Activated B cell treated with CpG ODN at 0.5 μM for 24 hours (primary cell): Measurements from ENCODE around the gene SMAD9. TPM values are rescaled to one million over a fixed set of nuclear protein-coding genes. Genes with fewer than 3 reads are reported as not detected.

Experiments
- ATAC-seq: fragments of 200-7000 bp; cut with Tn5 transposase; one replicate; pipeline ENCODE4 v1.10.0; 2021; ENCODE audit warnings: low read depth, mild to moderate bottlenecking, moderate library complexity
- CTCF ChIA-PET: fragments of 350-600 bp; sonication (Branson Sonifier 250); formaldehyde crosslinking; loops from one replicate; lab custom pipeline; 2021; ENCODE audit warnings: antibody characterized with exemption; lab: Charles Lee
- POLR2A ChIA-PET: fragments of 350-600 bp; sonication (Branson Sonifier 250); formaldehyde crosslinking; loops from one replicate; lab custom pipeline; 2021; ENCODE audit warnings: antibody characterized with exemption; lab: Charles Lee
- DNase-seq: peaks from one replicate; pipeline ENCODE4 v3.0.0; 2022
- H3K27ac Mint-ChIP-seq: one replicate; pipeline ENCODE4 v1.8.0; 2020; ENCODE audit warnings: mixed read lengths
- H3K27me3 Mint-ChIP-seq: one replicate; pipeline ENCODE4 v1.8.0; 2021; ENCODE audit warnings: mixed read lengths
- H3K36me3 Mint-ChIP-seq: one replicate; pipeline ENCODE4 v1.8.0; 2021; ENCODE audit warnings: low read depth, mixed read lengths
- H3K4me1 Mint-ChIP-seq: one replicate; pipeline ENCODE4 v1.8.0; 2021; ENCODE audit warnings: mixed read lengths
- H3K4me3 Mint-ChIP-seq: one replicate; pipeline ENCODE4 v1.8.0; 2020; ENCODE audit warnings: mild to moderate bottlenecking, mixed read lengths
- H3K9me3 Mint-ChIP-seq: one replicate; pipeline ENCODE4 v1.8.0; 2020; ENCODE audit warnings: mixed read lengths
- CTCF ChIP-seq: fragments of 200-600 bp; IDR thresholded peaks from one replicate; pipeline ENCODE4 v1.8.0; 2022; ENCODE audit warnings: antibody characterized with exemption, mild to moderate bottlenecking
- intact Hi-C: fragments of 100-400 bp; cut with micrococcal nuclease; formaldehyde crosslinking; loops from one replicate; pipeline ENCODE4 v1.15.1; 2024
- total RNA-seq: library from RNA; stranded (reverse); gene quantifications from 2 replicates; pipeline ENCODE4 v1.2.3, GENCODE V29; 2022

The SMAD9 gene
- total RNA-seq, 1 donor from 2014 or later: not detected

- ATAC-seq: no peak
- no peak for DNase-seq
- Mint-ChIP-seq H3K36me3 (no peaks in the 10 kb centered on the region), H3K27ac (no peak overlapping the region), H3K27me3 (peaks cover 44% of the 10 kb centered on the region), H3K4me1 (peaks cover 12% of the 10 kb centered on the region), H3K9me3 (no peaks in the 10 kb centered on the region), H3K4me3 (no peak overlapping the region)
- no peak for TF ChIP-seq CTCF
- POLR2A ChIA-PET: no interaction called here
- CTCF ChIA-PET: no interaction called here
- intact Hi-C loops: no loop called here
Observed at GRCh38 chr13:36921631-36922301, 1.7 kb upstream of the SMAD9 start.

GRCh38 chr13:36920616-36921185 lies 663 bp upstream of the SMAD9 start:
- Mint-ChIP-seq H3K27ac (no peak overlapping the region), H3K4me3 (peak overlapping the region; percentile 74), H3K27me3 (peaks cover 51% of the 10 kb centered on the region), H3K36me3 (no peaks in the 10 kb centered on the region), H3K9me3 (no peaks in the 10 kb centered on the region), H3K4me1 (peaks cover 12% of the 10 kb centered on the region)
- ATAC-seq (no peak), DNase-seq (no peak)
- ChIA-PET CTCF (no interaction called here), POLR2A (no interaction called here)
- intact Hi-C loops: no loop called here
- no peak for TF ChIP-seq CTCF

- CTCF ChIA-PET: no interaction called here
- Mint-ChIP-seq H3K27me3 (peaks cover 55% of the 10 kb centered on the region), H3K36me3 (no peaks in the 10 kb centered on the region), H3K4me1 (peaks cover 12% of the 10 kb centered on the region), H3K9me3 (no peaks in the 10 kb centered on the region), H3K4me3 (peak overlapping the region; percentile 15), H3K27ac (no peak overlapping the region)
- intact Hi-C loops: loop anchor here (5.0 kb wide), 1 partner anchor 487 kb away; the partner anchor contains the start of gene CCNA1
- no peak for DNase-seq
- TF ChIP-seq CTCF: no peak
- ATAC-seq: no peak
- POLR2A ChIA-PET: no interaction called here
Observed at GRCh38 chr13:36919171-36919832, 736 bp downstream of the SMAD9 start.

- H3K27me3 Mint-ChIP-seq: peaks cover 55% of the 10 kb centered on the region
- ChIA-PET POLR2A (no interaction called here), CTCF (no interaction called here)
- no peak overlapping the region for H3K27ac Mint-ChIP-seq
- intact Hi-C loops: loop anchor here (5.0 kb wide), 1 partner anchor 486 kb away; the partner anchor contains the start of gene CCNA1
- DNase-seq (no peak), ATAC-seq (no peak)
- no peaks in the 10 kb centered on the region for H3K9me3 Mint-ChIP-seq
- peak overlapping the region; percentile 15 for H3K4me3 Mint-ChIP-seq
- H3K4me1 Mint-ChIP-seq: peaks cover 12% of the 10 kb centered on the region
- H3K36me3 Mint-ChIP-seq: no peaks in the 10 kb centered on the region
- no peak for TF ChIP-seq CTCF
Observed at GRCh38 chr13:36918246-36919131, 1.5 kb downstream of the SMAD9 start.
